ENCODE measurements around the gene TRIM72.
"Not testable (repeated sequence)": the region's sequence is repeated elsewhere in the genome, so short reads cannot be mapped to it uniquely, and the experiment has no call there.

Gene TRIM72, protein sequence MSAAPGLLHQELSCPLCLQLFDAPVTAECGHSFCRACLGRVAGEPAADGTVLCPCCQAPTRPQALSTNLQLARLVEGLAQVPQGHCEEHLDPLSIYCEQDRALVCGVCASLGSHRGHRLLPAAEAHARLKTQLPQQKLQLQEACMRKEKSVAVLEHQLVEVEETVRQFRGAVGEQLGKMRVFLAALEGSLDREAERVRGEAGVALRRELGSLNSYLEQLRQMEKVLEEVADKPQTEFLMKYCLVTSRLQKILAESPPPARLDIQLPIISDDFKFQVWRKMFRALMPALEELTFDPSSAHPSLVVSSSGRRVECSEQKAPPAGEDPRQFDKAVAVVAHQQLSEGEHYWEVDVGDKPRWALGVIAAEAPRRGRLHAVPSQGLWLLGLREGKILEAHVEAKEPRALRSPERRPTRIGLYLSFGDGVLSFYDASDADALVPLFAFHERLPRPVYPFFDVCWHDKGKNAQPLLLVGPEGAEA

GRCh38 chr16:31213877-31214707 lies at the start of gene TRIM72:
Gene TRIM72, plus strand, starts transcription at chr16:31214119. Its CDS starts 620 bp downstream, at chr16:31214739.
- no peak for DNase-seq (ENCODE audit: low read depth in 2 of 2, low spot score in 1 of 2)

DNA sequence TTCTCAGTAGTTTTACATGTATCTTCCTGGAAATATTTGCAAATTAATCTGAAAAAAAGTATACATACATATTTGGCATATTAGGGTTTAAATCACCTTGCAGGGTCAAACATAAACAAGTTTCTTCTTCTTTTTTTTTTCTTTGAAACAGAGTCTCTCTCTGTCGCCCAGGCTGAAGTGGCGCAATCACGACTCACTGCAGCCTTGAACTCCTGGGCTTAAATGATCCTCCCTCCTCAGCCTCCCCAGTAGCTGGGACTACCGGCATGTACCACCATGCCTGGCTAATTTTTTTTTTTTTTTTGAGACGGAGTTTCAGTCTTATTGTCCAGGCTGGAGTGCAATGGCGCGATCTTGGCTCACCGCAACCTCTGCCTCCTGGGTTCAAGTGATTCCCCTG lies 46.6 kb upstream of the TRIM72 start:
- no peak for DNase-seq (ENCODE audit: low read depth in 2 of 2, low spot score in 1 of 2)

- DNase-seq (ENCODE audit: low read depth in 2 of 2, low spot score in 1 of 2), result no peak
These were observed 45.1 kb upstream of the TRIM72 start for GRCh38 chr16:31168848-31169247.

DNA sequence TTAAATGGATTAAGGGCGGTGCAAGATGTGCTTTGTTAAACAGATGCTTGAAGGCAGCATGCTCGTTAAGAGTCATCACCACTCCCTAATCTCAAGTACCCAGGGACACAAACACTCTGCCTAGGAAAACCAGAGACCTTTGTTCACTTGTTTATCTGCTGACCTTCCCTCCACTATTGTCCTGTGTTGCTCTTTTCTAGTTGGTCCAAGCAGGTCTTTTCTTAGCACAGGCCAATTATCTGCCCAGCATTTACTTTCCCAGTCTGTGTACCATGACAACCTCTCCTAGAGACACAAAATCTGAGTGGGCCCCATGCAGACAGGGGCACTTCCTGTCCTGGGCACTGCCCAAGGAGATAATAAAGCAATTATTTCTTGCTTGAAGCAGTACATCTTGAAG lies 43.9 kb upstream of the TRIM72 start:
- not testable (repeated sequence) for DNase-seq (ENCODE audit: low read depth in 2 of 2, low spot score in 1 of 2)

DNA sequence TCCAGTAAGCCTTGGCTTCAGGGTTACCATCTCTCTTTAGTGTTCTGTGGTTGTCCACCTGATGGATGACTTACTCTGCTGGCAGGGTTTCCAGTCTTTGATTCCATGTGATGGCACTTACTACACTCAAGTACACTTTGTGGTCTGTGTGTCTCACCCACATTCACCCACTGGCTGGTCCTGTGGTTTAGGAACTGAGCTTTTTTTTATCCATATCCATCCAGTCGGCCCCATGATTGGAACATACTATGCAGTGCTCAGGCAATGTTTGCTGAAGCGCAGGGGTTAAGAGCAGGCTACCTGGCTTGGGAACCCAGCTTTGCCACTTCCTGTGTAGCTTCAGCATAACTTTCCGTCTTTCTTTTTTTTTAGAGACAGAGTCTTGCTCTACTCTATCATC lies 36.8 kb upstream of the TRIM72 start:
- peak in 1 of 2 donors; percentile 21 for DNase-seq (ENCODE audit: low read depth in 2 of 2, low spot score in 1 of 2)

DNA sequence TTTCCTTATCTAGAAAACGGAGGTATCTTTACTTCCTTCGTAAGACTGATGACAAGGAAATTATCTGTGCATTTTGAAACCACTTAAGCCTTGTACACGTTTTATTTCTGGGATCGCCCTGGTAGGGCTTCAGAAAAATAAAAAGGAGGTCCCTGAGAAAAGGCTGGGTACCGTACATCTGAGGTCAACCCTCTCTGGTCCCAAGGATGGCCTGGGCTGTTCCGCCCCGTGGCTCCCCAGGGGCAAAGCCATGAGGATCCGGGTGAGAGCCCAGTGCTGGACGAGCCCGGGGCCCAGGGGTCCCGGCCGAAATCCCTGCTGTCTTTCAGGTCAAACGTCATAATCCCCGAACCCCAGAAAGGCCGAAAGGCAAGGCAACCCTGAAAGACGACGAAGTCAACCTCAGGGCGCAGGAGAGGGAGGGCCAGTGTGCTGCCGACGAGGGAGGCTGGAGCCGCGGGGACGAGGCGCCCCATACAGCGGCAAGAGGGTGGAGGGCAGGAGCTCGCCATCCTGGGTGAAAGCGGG lies 34.6 kb upstream of the TRIM72 start:
- no peak for DNase-seq (ENCODE audit: low read depth in 2 of 2, low spot score in 1 of 2)

DNA sequence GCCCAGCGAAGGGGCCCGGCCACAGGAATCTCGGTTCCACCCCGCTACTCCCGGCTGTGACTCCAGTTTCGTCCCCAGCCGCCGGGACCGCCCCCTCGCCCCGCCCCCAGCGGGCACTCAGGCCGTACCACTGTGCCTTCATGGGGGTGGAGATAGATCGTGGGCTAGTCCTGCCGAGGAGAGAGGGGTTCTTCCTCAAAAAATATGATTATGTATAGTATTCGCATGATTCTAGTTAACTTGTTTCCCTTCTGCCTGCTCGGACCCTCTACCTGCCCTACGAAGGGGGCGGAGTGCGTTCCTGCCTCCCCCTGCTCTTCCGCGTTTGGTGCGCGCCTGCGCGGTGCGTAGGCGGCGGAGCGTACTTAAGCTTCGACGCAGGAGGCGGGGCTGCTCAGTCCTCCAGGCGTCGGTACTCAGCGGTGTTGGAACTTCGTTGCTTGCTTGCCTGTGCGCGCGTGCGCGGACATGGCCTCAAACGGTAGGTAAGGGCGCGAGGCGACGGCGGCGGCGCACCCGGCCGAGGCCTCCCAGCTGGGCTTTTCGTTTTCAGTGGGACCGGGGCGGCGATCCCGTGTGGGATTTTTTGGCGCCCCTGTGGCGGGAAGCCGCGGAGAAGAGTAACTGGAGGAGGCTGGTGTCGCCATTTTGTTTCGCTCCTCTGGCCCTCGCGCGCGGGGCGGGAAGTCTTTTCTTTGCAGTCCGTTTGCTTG lies 34.0 kb upstream of the TRIM72 start, which contains the start of gene FUS:
Gene FUS, plus strand, starts transcription at position 393 of the 713 bp plus-strand sequence. Its CDS starts 76 bp downstream, at position 469.
- DNase-seq (ENCODE audit: low read depth in 2 of 2, low spot score in 1 of 2), result peak; percentile 71 to 80

- DNase-seq (ENCODE audit: low read depth in 2 of 2, low spot score in 1 of 2), result no peak
These were observed 32.7 kb upstream of the TRIM72 start for GRCh38 chr16:31181102-31181830.

DNA sequence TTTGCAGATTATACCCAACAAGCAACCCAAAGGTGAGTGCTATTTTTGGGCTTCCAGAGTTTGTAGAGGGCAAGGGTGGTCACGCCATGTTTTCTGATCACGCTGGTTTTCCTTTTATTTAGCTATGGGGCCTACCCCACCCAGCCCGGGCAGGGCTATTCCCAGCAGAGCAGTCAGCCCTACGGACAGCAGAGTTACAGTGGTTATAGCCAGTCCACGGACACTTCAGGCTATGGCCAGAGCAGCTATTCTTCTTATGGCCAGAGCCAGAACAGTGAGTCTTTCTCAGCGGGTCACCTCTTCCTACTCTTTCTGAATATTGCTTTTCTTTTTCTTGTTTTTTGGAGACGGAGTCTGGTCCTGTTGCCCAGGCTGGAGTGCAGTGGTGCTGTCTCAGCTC lies 31.5 kb upstream of the TRIM72 start:
- DNase-seq (ENCODE audit: low read depth in 2 of 2, low spot score in 1 of 2), result no peak

GRCh38 chr16:31183432-31184428 lies 30.2 kb upstream of the TRIM72 start:
- DNase-seq (ENCODE audit: low read depth in 2 of 2, low spot score in 1 of 2), result no peak

- no peak for DNase-seq (ENCODE audit: low read depth in 2 of 2, low spot score in 1 of 2)
These were observed 29.0 kb upstream of the TRIM72 start for GRCh38 chr16:31184888-31185287.

DNA sequence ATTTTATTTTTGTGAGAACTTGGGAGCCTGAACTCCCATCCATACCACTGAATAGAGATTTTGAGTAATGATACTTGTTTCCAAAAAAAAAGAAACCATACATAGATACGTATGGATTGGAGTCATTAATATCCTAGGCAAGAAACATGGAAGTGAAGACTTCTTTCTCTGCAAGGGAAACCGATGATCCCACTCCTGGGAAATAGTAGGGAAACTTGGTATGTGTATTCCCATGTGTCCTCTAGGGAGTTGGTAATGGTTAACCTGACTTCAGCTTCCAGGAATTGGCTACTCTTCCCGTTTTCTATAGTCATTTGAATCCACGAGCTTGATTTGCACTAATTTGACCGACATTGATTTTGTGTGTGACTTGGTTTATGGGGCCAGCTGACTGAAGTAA lies 28.6 kb upstream of the TRIM72 start:
- DNase-seq (ENCODE audit: low read depth in 2 of 2, low spot score in 1 of 2), result no peak

GRCh38 chr16:31186176-31186575 lies 27.7 kb upstream of the TRIM72 start:
- no peak for DNase-seq (ENCODE audit: low read depth in 2 of 2, low spot score in 1 of 2)

- no peak for DNase-seq (ENCODE audit: low read depth in 2 of 2, low spot score in 1 of 2)
These were observed 26.8 kb upstream of the TRIM72 start for GRCh38 chr16:31186930-31187807.

GRCh38 chr16:31187808-31188189 lies 26.1 kb upstream of the TRIM72 start:
- DNase-seq (ENCODE audit: low read depth in 2 of 2, low spot score in 1 of 2), result no peak

- no peak for DNase-seq (ENCODE audit: low read depth in 2 of 2, low spot score in 1 of 2)
These were observed 25.2 kb upstream of the TRIM72 start for GRCh38 chr16:31188450-31189411.

GRCh38 chr16:31189412-31189778 lies 24.5 kb upstream of the TRIM72 start:
- no peak for DNase-seq (ENCODE audit: low read depth in 2 of 2, low spot score in 1 of 2)
